Measurements from ENCODE around the gene BPIFB6.

BPIFB6 gene

DNA sequence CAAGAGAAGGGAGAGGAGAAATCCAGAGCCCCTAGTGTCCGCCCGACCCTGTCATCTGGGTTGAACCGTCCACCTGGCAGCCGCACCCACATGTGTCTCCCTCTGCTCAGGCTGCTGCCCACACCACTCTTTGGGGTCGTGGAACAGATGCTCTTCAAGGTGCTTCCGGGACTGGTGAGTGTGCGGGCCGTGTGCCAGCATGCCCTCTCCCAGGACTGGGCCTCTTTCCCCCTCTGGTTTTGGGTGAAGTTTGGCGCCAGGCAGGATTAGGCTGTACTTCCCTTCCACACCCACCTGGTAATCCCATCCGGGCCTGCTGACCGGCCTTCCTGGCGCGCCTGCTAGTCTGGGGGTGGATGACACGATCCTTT lies 30.2 kb downstream of the BPIFB6 start:
- no peak overlapping the region for H3K27ac ChIP-seq (ENCODE audit: extremely low read depth, low read depth, low read length)
- TF ChIP-seq ZNF335 (tag by site-specific recombination; conservative IDR thresholded peaks at IDR 0.05) (no peak), ZNF596 (tag by site-specific recombination; IDR thresholded peaks at IDR 0.05) (no peak), ZNF132 (tag by site-specific recombination; IDR thresholded peaks at IDR 0.05; ENCODE audit: borderline replicate concordance) (no peak), GLI2 (tag by site-specific recombination; IDR thresholded peaks at IDR 0.05; ENCODE audit: borderline replicate concordance, low read depth) (no peak), ZNF544 (tag by site-specific recombination; IDR thresholded peaks at IDR 0.05) (no peak), ZNF121 (tag by site-specific recombination; IDR thresholded peaks at IDR 0.05) (no peak), GLIS1 (tag by site-specific recombination; IDR thresholded peaks at IDR 0.05) (no peak), ZNF184 (tag by site-specific recombination; IDR thresholded peaks at IDR 0.05) (no peak), ZNF843 (tag by site-specific recombination; IDR thresholded peaks at IDR 0.05) (no peak), ZNF157 (tag by site-specific recombination; IDR thresholded peaks at IDR 0.05) (no peak), ZNF623 (tag by site-specific recombination; IDR thresholded peaks at IDR 0.05) (no peak), ZNF768 (tag by site-specific recombination; IDR thresholded peaks at IDR 0.05) (no peak), BCL6B (tag by site-specific recombination; IDR thresholded peaks at IDR 0.05) (no peak), ZNF530 (tag by site-specific recombination; IDR thresholded peaks at IDR 0.05; ENCODE audit: low read depth) (no peak)
- TF ChIP-seq, protein P1, sequence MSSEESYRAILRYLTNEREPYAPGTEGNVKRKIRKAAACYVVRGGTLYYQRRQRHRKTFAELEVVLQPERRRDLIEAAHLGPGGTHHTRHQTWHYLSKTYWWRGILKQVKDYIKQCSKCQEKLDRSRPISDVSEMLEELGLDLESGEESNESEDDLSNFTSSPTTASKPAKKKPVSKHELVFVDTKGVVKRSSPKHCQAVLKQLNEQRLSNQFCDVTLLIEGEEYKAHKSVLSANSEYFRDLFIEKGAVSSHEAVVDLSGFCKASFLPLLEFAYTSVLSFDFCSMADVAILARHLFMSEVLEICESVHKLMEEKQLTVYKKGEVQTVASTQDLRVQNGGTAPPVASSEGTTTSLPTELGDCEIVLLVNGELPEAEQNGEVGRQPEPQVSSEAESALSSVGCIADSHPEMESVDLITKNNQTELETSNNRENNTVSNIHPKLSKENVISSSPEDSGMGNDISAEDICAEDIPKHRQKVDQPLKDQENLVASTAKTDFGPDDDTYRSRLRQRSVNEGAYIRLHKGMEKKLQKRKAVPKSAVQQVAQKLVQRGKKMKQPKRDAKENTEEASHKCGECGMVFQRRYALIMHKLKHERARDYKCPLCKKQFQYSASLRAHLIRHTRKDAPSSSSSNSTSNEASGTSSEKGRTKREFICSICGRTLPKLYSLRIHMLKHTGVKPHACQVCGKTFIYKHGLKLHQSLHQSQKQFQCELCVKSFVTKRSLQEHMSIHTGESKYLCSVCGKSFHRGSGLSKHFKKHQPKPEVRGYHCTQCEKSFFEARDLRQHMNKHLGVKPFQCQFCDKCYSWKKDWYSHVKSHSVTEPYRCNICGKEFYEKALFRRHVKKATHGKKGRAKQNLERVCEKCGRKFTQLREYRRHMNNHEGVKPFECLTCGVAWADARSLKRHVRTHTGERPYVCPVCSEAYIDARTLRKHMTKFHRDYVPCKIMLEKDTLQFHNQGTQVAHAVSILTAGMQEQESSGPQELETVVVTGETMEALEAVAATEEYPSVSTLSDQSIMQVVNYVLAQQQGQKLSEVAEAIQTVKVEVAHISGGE (tag by site-specific recombination; conservative IDR thresholded peaks at IDR 0.05; ENCODE audit: low read depth), result no peak
- H3K4me1 ChIP-seq (ENCODE audit: control insufficient read depth, insufficient read depth, low read length), result no peaks in the 10 kb centered on the region
- CTCF ChIA-PET, result no interaction called here
- H3K9me3 ChIP-seq (ENCODE audit: control insufficient read depth, insufficient read depth, low read depth, low read length), result no peaks in the 10 kb centered on the region
- no peak overlapping the region for H3K4me3 ChIP-seq (ENCODE audit: low read depth, low read length)
- POLR2A ChIA-PET, result no interaction called here
- H3K36me3 ChIP-seq (ENCODE audit: control insufficient read depth in 2 of 2, insufficient read depth in 1 of 2, low read length in 2 of 2), result no peaks in the 10 kb centered on the region

GRCh38 chr20:33062105-33062824 lies 30.8 kb downstream of the BPIFB6 start:
- ChIA-PET POLR2A (no interaction called here), CTCF (no interaction called here)
- Histone ChIP-seq H3K4me3 (ENCODE audit: low read depth, low read length) (no peak overlapping the region), H3K36me3 (ENCODE audit: control insufficient read depth in 2 of 2, insufficient read depth in 1 of 2, low read length in 2 of 2) (no peaks in the 10 kb centered on the region), H3K4me1 (ENCODE audit: control insufficient read depth, insufficient read depth, low read length) (no peaks in the 10 kb centered on the region), H3K9me3 (ENCODE audit: control insufficient read depth, insufficient read depth, low read depth, low read length) (no peaks in the 10 kb centered on the region), H3K27ac (ENCODE audit: extremely low read depth, low read depth, low read length) (no peak overlapping the region)
- no peak for TF ChIP-seq ZNF660 (tag by site-specific recombination; IDR thresholded peaks at IDR 0.05)
- TF ChIP-seq, protein P2, sequence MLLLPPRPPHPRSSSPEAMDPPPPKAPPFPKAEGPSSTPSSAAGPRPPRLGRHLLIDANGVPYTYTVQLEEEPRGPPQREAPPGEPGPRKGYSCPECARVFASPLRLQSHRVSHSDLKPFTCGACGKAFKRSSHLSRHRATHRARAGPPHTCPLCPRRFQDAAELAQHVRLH (tag by site-specific recombination; IDR thresholded peaks at IDR 0.05), result no peak
- no peak for TF ChIP-seq ZNF560 (tag by site-specific recombination; IDR thresholded peaks at IDR 0.05; ENCODE audit: borderline replicate concordance)
- TF ChIP-seq ZNF785 (tag by site-specific recombination; IDR thresholded peaks at IDR 0.05), result no peak
- TF ChIP-seq ZNF23 (tag by site-specific recombination; IDR thresholded peaks at IDR 0.05; ENCODE audit: borderline replicate concordance), result no peak
- TF ChIP-seq ZNF2 (tag by site-specific recombination; IDR thresholded peaks at IDR 0.05), result no peak
- no peak for TF ChIP-seq SALL2 (tag by site-specific recombination; IDR thresholded peaks at IDR 0.05; ENCODE audit: borderline replicate concordance)
- peak; percentile 40; the same call in 1 of the 2 replicates for TF ChIP-seq ZBTB17 (tag by site-specific recombination; IDR thresholded peaks at IDR 0.05)
